ENCODE results near the gene SNX11. TPM values are rescaled to one million over a fixed set of nuclear protein-coding genes. Genes with fewer than 3 reads are reported as not detected.

The SNX11 gene
- total RNA-seq, 2 experiments from 2014 or later = 19.7 to 21.7 TPM

DNA sequence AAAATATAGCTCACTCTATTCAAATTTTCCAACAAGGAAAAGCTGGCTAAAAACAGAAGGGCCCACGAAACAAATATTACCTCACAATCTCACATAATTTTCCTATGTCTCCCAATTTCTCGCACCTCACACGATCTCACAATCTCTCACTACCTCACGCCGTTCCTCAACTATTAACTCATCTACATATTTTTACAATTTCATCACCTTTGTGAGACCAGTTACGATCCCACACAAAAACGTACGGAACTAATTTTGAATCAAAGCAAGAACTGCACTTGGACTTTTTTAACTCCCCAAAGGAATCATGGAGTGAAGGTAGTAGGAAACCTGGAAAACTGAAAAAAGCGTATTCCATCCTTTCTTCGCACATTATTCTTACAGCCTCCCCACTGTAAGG is 7.4 kb upstream of the SNX11 start:
- Mint-ChIP-seq H3K27ac (no peak overlapping the region), H3K4me3 (peak overlapping the region; percentile 98), H3K36me3 (peaks cover 4% of the 10 kb centered on the region), H3K4me1 (ENCODE audit: low read depth) (peaks cover 45% of the 10 kb centered on the region), H3K9me3 (peaks cover 8% of the 10 kb centered on the region), H3K27me3 (no peaks in the 10 kb centered on the region)
- CTCF ChIA-PET = interaction anchor here (1.4 to 8.7 kb wide), 4 partner anchors 19 to 75 kb away, joined by 3 to 74 read pairs (median 6); partner anchors contain the start of gene NFE2L1
- intact Hi-C loops (cut with micrococcal nuclease) = loop anchor here (2.0 to 10.0 kb wide), 2 partner anchors 19 to 255 kb away; partner anchors contain the start of gene SCRN2
- DNase-seq = no peak
- POLR2A ChIA-PET = interaction anchor here (1.1 to 1.3 kb wide), 2 partner anchors 24 to 42 kb away, joined by 3 read pairs; no protein-coding TSS in a partner anchor

DNA sequence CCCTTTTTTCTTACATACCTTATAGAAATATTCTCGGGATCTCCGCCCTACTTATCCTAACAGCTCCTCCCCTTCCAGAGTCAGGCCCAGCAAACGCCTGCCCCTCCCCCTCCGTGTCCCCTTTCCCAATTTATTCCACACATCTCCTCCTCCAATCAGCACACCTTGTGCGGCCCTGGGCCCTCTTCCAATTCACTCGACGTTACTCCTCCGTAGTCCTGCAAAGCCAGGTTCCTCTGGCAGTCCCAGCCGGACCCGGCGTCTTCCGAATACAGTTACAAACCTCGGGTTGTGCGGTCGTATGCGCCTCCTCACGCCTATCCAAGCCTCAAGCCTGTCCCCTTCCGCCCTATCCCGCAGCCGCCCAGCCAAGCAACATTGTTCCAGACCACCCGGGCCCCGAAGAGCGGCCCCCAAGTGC is 7.0 kb upstream of the SNX11 start:
- ChIA-PET CTCF (interaction anchor here (0.7 to 8.7 kb wide), 10 partner anchors 11 to 518 kb away, joined by 3 to 74 read pairs (median 4); partner anchors contain the start of genes CDK5RAP3 and NFE2L1), POLR2A (interaction anchor here (1.0 to 1.3 kb wide), 4 partner anchors 22 to 52 kb away, joined by 3 to 5 read pairs (median 3); no protein-coding TSS in a partner anchor)
- DNase-seq = no peak
- Mint-ChIP-seq H3K27ac (peak overlapping the region; percentile 66), H3K4me3 (peak overlapping the region; percentile 98), H3K27me3 (no peaks in the 10 kb centered on the region), H3K9me3 (peaks cover 8% of the 10 kb centered on the region), H3K36me3 (peaks cover 2% of the 10 kb centered on the region), H3K4me1 (ENCODE audit: low read depth) (peaks cover 42% of the 10 kb centered on the region)
- intact Hi-C loops (cut with micrococcal nuclease) = loop anchor here (1.0 to 10.0 kb wide), 4 partner anchors 20 to 256 kb away; partner anchors contain the start of genes NFE2L1 and SCRN2

DNA sequence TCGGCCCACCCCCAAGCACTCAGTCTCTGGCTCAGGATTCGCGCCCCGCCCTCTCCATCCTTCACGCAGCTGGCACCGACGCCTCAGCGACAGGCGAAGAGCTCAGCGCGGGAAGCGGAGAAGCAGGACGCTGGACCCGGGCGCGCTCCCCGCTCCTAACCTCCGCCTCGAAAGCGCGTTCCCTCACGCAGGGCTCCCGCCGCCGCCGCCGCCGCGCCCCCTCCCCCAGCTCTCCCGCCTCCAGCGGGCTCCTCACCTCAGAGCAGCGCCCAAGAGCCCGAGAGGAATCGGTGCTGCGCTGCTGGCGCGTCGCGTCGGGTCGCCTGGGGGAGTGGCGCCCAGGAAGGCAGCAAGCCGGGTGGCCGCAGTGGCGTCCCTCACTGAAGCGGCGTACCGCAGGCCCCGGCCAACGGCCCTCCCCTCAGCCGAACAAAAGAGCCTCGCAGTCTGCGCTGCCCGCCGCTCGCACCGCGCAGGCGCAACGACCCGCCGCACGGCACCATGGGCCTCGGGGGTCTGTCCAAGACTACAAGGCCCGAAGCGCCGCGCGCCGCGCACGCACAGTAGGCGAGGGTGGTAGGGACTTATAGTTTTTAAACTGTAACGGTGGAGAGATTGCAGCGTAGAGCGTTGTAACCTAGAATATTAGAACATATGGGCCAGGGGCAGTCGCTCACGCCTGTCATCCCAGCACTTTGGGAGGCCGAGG is 6.4 kb upstream of the SNX11 start, which contains the start of gene CBX1:
Gene CBX1 (minus strand): TSS at position 467 of the 709 bp plus-strand sequence. CDS start 24,474 bp downstream, outside the sequence.
- ChIA-PET POLR2A (interaction anchor here (1.0 to 1.3 kb wide), 4 partner anchors 22 to 52 kb away, joined by 3 to 5 read pairs (median 3); no protein-coding TSS in a partner anchor), CTCF (interaction anchor here (0.7 to 8.7 kb wide), 10 partner anchors 10 to 517 kb away, joined by 3 to 74 read pairs (median 4); partner anchors contain the start of genes CDK5RAP3 and NFE2L1)
- Mint-ChIP-seq H3K36me3 (peaks cover 1% of the 10 kb centered on the region), H3K27ac (peak within 1 kb of the TSS; percentile 89), H3K27me3 (no peaks in the 10 kb centered on the region), H3K9me3 (peaks cover 8% of the 10 kb centered on the region), H3K4me1 (ENCODE audit: low read depth) (peaks cover 40% of the 10 kb centered on the region), H3K4me3 (peak within 1 kb of the TSS; percentile 98)
- intact Hi-C loops (cut with micrococcal nuclease) = loop anchor here (1.0 to 10.0 kb wide), 4 partner anchors 20 to 256 kb away; partner anchors contain the start of genes NFE2L1 and SCRN2
- DNase-seq = peak; percentile 96

DNA sequence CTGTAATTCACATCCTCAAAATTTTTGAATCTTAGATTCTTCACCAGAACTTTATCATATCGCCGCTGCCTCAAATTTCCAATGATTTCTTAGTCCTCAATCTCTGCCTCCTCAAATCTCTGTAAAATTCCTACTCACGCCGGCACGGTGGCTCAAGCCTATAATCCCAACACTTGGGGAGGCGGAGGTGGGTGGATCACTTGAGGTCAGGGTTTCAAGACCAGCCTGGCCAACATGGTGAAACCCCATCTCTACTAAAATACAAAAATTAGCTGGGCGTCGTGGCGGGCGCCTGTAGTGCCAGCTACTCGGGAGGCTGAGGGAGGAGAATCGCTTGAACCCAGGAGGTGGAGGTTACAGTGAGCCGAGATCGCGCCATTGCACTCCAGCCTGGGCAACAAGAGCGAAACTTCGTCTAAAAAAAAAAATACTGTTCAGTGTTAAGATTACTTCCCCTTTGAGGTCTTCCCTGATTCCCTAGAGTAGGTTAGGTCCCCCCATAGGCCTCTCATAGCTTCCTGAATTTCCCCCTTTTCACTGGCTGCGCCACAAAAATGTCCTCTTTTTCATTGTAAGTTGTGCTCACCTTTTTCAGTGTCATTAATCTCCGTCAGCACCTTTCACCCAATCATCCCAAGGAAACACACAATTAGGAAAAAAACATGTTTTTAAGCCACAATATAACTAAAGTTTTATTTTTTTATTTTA is 5.4 kb upstream of the SNX11 start:
- Mint-ChIP-seq H3K9me3 (peaks cover 8% of the 10 kb centered on the region), H3K4me3 (peak overlapping the region; percentile 98), H3K36me3 (peaks cover 1% of the 10 kb centered on the region), H3K27me3 (no peaks in the 10 kb centered on the region), H3K4me1 (ENCODE audit: low read depth) (peaks cover 42% of the 10 kb centered on the region), H3K27ac (peak overlapping the region; percentile 40)
- CTCF ChIA-PET = no interaction called here
- intact Hi-C loops (cut with micrococcal nuclease) = loop anchor here (10.0 kb wide), 1 partner anchor 257 kb away; the partner anchor contains the start of gene SCRN2
- POLR2A ChIA-PET = no interaction called here
- DNase-seq = no peak

DNA sequence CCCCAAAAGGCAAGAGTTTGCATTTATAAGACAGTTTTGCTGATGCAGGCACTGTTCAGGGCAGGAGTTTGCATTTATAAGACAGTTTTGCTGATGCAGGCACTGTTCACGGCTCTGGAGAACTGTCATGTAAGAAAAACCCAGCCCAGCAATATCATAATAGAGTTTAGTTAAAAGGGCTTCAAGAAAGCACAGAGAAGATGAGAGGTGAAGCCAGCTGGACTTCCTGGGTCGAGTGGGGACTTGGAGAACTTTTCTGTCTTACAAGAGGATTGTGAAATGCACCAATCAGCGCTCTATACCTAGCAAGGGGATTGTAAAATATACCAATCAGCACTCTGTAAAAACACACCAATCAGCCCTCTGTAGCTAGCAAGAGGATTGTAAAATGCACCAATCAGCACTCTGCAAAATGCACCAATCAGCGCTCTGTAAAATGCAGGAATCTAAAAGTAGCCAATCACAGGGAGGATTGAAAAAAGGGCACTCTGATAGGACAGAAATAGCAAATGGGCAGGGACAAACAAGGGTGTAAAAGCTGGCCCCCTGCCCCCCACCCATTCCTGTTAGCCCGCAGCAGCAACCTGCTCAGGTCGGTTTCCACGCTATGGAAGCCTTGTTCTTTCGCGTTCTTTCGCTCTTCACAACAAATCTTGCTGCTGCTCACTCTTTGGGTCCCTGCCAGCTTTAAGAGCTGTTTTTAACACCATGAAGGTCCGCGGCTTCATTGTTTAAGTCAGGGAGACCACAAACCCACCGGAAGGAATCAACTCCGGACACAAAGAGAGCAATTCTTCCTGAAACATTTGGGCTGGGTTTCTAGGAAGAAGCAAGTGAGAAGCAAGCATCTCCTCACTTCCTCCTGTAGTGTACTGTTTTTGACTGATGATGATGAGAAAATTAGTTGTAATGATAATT is 4.5 kb upstream of the SNX11 start:
- POLR2A ChIA-PET = no interaction called here
- CTCF ChIA-PET = interaction anchor here (1.5 kb wide), 1 partner anchor 78 kb away, joined by 3 read pairs; no protein-coding TSS in a partner anchor

DNA sequence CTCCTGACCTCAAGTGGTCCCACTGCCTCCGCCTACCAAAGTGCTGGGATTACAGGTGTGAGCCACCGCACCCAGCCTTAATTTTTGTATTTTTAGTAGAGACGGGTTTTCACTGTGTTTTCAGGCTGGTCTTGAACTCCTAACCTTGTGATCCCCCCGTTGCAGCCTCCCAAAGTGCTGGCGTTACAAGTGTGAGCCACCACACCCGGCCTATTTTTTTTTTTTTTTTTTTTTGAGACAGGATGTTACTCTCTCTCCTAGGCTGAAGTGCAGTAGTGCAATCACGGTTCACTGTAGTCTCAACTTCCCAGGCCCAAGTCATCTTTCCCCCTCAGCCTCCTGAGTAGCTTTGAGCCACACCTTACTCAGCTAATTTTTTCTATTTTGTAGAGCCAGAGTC is 3.1 kb upstream of the SNX11 start:
- POLR2A ChIA-PET = interaction anchor here (0.7 kb wide), 1 partner anchor 506 kb away, joined by 3 read pairs; no protein-coding TSS in a partner anchor
- H3K4me3 Mint-ChIP-seq = no peak overlapping the region
- H3K4me1 Mint-ChIP-seq (ENCODE audit: low read depth) = peaks cover 47% of the 10 kb centered on the region
- no peak for DNase-seq
- CTCF ChIA-PET = interaction anchor here (1.2 to 1.4 kb wide), 2 partner anchors 24 to 532 kb away, joined by 4 to 6 read pairs; no protein-coding TSS in a partner anchor
- no peaks in the 10 kb centered on the region for H3K27me3 Mint-ChIP-seq
- peaks cover 2% of the 10 kb centered on the region for H3K36me3 Mint-ChIP-seq
- no peak overlapping the region for H3K27ac Mint-ChIP-seq
- H3K9me3 Mint-ChIP-seq = peaks cover 8% of the 10 kb centered on the region
- intact Hi-C loops (cut with micrococcal nuclease) = loop anchor here (10.0 kb wide), 1 partner anchor 260 kb away; the partner anchor contains the start of gene SCRN2

More for the DNA sequence above, 4.5 kb upstream of the SNX11 start:
- no peaks in the 10 kb centered on the region for H3K27me3 Mint-ChIP-seq
- H3K36me3 Mint-ChIP-seq = peaks cover 3% of the 10 kb centered on the region
- peak overlapping the region; percentile 5 for H3K4me3 Mint-ChIP-seq
- DNase-seq = peak; percentile 55
- intact Hi-C loops (cut with micrococcal nuclease) = loop anchor here (10.0 kb wide), 1 partner anchor 258 kb away; the partner anchor contains the start of gene SCRN2
- H3K9me3 Mint-ChIP-seq = peaks cover 8% of the 10 kb centered on the region
- H3K4me1 Mint-ChIP-seq (ENCODE audit: low read depth) = peaks cover 39% of the 10 kb centered on the region
- H3K27ac Mint-ChIP-seq = peak overlapping the region; percentile 40

DNA sequence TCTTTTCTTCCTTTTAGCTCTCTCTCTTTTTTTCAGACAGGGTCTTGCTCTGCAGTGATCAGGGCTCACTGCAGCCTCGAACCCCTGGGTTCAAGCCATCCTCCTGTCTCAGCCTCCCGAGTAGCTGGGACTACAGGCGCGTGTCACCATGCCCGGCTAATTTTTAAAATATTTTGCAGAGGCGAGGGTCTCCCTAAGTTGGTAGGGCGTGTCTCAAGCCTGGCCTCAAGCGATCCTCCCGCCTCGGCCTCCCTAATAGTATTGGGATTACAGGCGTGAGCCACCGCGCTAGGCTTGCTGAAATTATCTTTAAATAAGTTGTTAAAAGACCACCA is 797 bp upstream of the SNX11 start:
- H3K27ac Mint-ChIP-seq = peak overlapping the region; percentile 97
- H3K9me3 Mint-ChIP-seq = peaks cover 8% of the 10 kb centered on the region
- DNase-seq = no peak
- intact Hi-C loops (cut with micrococcal nuclease) = loop anchor here (1.0 to 10.0 kb wide), 4 partner anchors 58 to 262 kb away; partner anchors contain the start of genes NFE2L1, PNPO, SCRN2 and SP2
- ChIA-PET POLR2A (interaction anchor here (1.1 to 3.2 kb wide), 3 partner anchors 17 to 63 kb away, joined by 3 to 17 read pairs (median 3); partner anchors contain the start of gene NFE2L1), CTCF (interaction anchor here (0.7 to 3.0 kb wide), 10 partner anchors 11 to 777 kb away, joined by 3 to 12 read pairs (median 3); partner anchors contain the start of gene HOXB5)
- H3K36me3 Mint-ChIP-seq = peaks cover 2% of the 10 kb centered on the region
- H3K4me1 Mint-ChIP-seq (ENCODE audit: low read depth) = peaks cover 56% of the 10 kb centered on the region
- no peaks in the 10 kb centered on the region for H3K27me3 Mint-ChIP-seq
- H3K4me3 Mint-ChIP-seq = peak overlapping the region; percentile 100

DNA sequence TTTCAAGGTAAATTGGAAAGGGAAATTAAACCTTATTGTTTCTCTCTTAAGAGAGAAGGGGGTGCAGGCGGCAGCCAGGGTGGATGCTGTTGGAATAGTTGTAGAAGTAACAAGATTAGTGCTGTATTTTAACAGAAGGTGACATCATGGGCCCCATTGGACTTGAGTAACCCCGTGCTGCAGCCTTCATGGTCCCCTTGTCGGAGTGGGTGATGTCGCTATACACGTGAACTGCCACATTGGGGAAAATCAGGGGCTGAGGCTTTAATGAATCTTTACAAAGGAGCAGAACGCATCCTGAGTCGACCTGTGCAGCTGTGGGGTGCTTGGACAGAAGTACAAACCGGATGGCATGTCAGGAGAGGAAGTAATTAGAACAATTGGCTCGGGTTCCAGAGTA is 3.2 kb downstream of the SNX11 start:
- intact Hi-C loops (cut with micrococcal nuclease) = no loop called here
- ChIA-PET POLR2A (no interaction called here), CTCF (interaction anchor here (0.7 to 2.9 kb wide), 2 partner anchors 31 to 50 kb away, joined by 3 to 12 read pairs; no protein-coding TSS in a partner anchor)
- Mint-ChIP-seq H3K4me1 (ENCODE audit: low read depth) (peaks cover 58% of the 10 kb centered on the region), H3K36me3 (peaks cover 15% of the 10 kb centered on the region), H3K9me3 (no peaks in the 10 kb centered on the region), H3K4me3 (peak overlapping the region; percentile 4), H3K27ac (peak overlapping the region; percentile 83), H3K27me3 (no peaks in the 10 kb centered on the region)
- no peak for DNase-seq

DNA sequence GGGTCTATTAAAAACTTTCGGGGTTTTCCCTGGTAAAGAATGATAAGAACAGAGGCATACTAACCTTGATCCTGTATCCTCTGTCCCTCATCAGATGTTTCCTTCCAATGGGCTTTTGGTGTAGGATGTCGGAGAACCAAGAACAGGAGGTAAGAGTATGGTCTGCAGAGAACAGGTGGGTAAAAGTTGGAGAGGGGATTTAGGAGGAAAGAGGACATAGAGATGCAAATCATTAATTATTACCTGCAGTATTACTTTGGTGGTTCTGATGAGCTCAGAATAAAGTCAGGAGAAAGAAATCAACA is 4.3 kb downstream of the SNX11 start:
- DNase-seq = no peak
- peak overlapping the region; percentile 24 for H3K4me3 Mint-ChIP-seq
- no peaks in the 10 kb centered on the region for H3K9me3 Mint-ChIP-seq
- intact Hi-C loops (cut with micrococcal nuclease) = no loop called here
- H3K4me1 Mint-ChIP-seq (ENCODE audit: low read depth) = peaks cover 54% of the 10 kb centered on the region
- ChIA-PET POLR2A (interaction anchor here (0.6 to 1.3 kb wide), 3 partner anchors 12 to 781 kb away, joined by 3 to 5 read pairs (median 3); partner anchors contain the start of genes ATP5MC1 and NFE2L1), CTCF (interaction anchor here (0.5 to 2.9 kb wide), 7 partner anchors 19 to 506 kb away, joined by 3 to 12 read pairs (median 4); partner anchors contain the start of gene HOXB5)
- no peaks in the 10 kb centered on the region for H3K27me3 Mint-ChIP-seq
- H3K36me3 Mint-ChIP-seq = peaks cover 15% of the 10 kb centered on the region
- peak overlapping the region; percentile 83 for H3K27ac Mint-ChIP-seq

DNA sequence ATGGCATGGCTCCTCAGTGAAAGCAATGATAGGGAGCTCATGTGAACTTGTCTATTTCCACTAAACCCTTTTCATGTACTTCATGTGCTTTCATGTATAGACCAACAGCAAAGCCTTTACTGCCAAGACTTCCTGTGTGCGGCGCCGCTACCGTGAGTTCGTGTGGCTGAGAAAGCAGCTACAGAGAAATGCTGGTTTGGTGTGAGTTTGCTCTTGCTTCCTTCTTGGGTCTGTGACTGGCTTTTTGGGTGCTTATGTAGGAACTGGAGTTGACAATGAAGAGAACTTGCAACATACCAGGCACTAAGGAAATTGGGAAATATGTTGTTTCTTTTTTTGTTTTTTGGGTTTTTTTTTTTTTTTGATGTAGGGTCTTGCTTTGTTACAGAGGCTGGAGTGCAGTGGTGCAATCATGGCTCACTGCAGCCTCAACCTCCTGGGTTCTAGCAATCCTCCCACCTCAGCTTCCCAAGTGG is 5.7 kb downstream of the SNX11 start:
- H3K9me3 Mint-ChIP-seq = no peaks in the 10 kb centered on the region
- H3K4me3 Mint-ChIP-seq = peak overlapping the region; percentile 57
- ChIA-PET POLR2A (interaction anchor here (0.7 to 1.3 kb wide), 2 partner anchors 12 to 66 kb away, joined by 4 to 5 read pairs; partner anchors contain the start of gene NFE2L1), CTCF (interaction anchor here (0.6 to 2.9 kb wide), 6 partner anchors 11 to 123 kb away, joined by 3 to 12 read pairs (median 4); partner anchors contain the start of gene CBX1)
- peaks cover 48% of the 10 kb centered on the region for H3K4me1 Mint-ChIP-seq (ENCODE audit: low read depth)
- peaks cover 18% of the 10 kb centered on the region for H3K36me3 Mint-ChIP-seq
- H3K27me3 Mint-ChIP-seq = no peaks in the 10 kb centered on the region
- intact Hi-C loops (cut with micrococcal nuclease) = no loop called here
- H3K27ac Mint-ChIP-seq = peak overlapping the region; percentile 83
- DNase-seq = peak; percentile 71
